Testis (tissue), 2 donors: ENCODE data around the gene BTN1A1.
"Not testable (repeated sequence)": the region's sequence is repeated elsewhere in the genome, so short reads cannot be mapped to it uniquely, and the experiment has no call there.

Source experiments
- POLR2A ChIP-seq: fragments of 450-650 bp; IDR thresholded peaks from one replicate; pipeline ENCODE4 v1.6.1; 2017; ENCODE audit warnings: antibody characterized with exemption, mild to moderate bottlenecking, moderate library complexity
- TF ChIP-seq, protein P1 (sequence below), 3 experiments: fragments of 450-650 bp in 2 of 3; fragments of 200-600 bp in 1 of 3; sonication (generic) in 1 of 3; IDR thresholded peaks; one replicate each; pipeline ENCODE4 v1.5.1; 2016 to 2019; ENCODE audit warnings: antibody characterized with exemption in 3 of 3, mild to moderate bottlenecking in 2 of 3, moderate library complexity in 1 of 3

DNA sequence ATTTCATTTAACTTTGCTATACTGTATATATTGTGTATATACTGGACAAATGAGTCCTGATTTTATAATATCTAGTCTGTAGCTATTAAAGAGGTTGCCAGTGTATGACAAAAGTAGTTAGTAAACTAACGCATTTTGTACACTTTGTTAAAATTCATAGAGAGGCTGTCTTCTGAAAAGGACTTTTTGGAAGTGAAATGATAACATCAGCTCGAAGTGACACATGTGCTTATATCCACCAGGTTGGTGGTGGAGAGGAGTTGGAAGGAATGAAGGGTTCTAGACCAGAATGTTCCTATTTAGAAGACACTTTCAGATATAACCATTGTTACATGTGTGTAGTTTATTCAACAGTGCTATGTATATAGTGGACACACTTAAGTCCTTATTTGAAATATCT is 24.2 kb downstream of the BTN1A1 start:
- TF ChIP-seq, protein P1, sequence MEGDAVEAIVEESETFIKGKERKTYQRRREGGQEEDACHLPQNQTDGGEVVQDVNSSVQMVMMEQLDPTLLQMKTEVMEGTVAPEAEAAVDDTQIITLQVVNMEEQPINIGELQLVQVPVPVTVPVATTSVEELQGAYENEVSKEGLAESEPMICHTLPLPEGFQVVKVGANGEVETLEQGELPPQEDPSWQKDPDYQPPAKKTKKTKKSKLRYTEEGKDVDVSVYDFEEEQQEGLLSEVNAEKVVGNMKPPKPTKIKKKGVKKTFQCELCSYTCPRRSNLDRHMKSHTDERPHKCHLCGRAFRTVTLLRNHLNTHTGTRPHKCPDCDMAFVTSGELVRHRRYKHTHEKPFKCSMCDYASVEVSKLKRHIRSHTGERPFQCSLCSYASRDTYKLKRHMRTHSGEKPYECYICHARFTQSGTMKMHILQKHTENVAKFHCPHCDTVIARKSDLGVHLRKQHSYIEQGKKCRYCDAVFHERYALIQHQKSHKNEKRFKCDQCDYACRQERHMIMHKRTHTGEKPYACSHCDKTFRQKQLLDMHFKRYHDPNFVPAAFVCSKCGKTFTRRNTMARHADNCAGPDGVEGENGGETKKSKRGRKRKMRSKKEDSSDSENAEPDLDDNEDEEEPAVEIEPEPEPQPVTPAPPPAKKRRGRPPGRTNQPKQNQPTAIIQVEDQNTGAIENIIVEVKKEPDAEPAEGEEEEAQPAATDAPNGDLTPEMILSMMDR (IDR thresholded peaks at IDR 0.05), result not testable (repeated sequence)
- not testable (repeated sequence) for TF ChIP-seq POLR2A
